ENCODE results near the gene SLX4.

The SLX4 gene

DNA sequence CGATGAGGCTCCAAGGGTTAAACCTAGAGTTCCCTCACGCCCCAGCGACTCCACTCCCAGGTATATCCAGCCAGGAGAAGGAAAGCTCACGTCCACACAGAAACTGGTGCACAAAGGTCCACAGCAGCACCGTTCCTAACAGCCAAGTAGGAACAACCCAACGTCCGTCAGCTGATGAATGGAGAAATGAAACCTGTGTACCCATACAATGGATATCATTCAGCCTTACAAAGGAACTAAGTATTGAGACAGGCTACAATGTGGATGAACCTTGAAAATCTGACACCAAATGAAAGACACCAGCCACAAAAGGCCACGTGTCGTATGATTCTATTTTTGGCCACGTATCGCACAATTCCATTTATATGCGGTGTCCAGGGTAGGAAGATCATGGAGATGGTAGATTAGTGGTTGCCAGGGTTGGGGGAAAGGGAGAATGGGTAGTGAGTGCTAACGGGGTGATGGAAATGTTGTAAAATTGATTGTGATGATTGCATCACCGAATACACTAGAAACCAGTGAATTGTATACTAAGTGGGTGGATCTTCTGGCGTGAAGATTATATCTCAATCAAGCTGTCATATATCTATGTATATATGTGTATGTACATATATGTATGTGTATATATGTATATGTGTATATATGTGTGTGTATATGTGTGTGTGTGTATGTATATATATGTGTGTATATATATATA is 64.3 kb downstream of the SLX4 start:
- no peak for DNase-seq

DNA sequence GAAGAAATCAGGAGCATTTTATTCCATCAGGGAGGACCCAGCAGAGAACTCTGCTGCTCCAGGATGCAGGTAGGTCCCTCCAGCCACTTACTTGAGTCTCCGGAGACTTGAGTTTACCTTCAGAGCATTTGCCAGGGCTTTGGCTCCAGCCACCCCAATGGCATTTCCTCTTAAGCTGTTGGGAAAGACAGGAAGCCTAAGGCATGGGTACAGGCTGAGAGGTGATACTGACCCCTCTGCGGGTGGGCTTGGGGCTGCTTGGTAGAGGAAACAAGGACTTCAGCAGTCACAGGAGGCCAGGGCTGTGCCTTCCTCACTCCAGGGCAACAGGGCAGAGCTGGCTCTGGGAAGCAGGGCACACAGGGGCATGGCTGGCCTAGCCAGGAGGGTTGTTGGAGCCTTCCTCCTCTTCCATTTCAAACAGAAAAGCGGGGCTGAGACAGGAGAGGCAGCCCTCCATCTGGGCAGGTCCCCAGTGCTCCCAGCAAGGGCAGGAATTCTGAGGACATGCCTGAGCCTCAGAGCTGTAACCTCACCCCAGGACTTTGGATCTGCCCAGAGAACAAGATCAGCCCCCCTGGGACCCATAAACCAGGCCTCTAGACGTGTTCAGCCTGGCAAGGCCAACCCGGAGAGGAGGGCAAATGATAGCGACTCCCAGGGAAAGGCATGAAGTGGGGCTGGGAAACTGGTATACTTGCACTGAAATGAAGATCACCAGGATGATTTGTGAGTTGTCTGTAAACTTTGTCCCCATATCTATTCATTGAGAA is 68.6 kb downstream of the SLX4 start:
- no peak for DNase-seq

DNA sequence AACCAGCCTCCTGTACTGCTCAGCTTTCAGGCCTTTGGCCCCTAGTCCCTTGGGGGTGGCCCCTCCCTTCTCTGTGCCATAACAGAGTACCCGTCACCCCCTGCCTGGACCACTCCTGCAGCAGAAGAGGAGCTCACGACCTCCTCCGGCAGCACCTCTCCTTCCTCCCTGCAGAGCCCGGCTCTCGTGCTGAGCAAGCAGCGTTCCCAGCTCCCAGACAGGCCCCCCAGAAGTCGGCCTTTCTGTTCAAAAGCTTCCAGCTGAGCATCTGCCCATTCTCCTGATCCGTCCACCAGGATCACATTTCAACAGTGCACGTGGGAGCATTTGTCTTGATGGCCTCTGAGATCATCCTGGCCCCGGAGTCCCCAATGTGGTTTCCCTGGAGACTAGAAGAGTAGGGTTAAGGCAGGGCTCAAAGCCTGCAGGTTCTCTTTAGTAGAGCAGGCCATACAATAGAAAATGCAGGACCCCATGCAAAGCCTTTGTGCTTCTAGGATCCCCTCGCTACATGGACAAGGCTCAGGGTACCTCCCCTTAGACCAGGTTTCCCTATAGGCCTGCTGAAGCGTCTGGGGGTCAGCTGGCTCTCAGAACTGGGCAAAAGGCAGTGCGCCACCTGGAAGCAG is 69.8 kb downstream of the SLX4 start:
- no peak for DNase-seq

DNA sequence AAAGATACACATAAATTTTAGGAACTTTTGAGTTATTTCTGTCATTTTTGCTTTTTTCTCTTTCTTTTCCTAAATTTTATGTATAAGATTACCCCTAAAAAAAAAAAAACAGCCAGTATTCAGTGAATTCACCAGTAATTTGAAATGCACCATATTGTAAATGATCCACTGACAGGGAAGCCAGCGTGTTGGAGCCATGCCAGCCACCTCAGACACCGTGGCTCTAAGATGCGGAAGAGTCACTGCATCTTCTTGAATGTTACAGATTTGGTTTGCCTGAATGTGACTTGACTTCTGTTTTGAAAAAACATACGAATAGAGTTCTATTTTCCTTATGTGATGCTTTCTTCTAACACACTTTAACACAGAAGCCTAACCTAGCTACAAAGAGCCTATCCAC is 73.2 kb downstream of the SLX4 start:
- DNase-seq, result no peak

DNA sequence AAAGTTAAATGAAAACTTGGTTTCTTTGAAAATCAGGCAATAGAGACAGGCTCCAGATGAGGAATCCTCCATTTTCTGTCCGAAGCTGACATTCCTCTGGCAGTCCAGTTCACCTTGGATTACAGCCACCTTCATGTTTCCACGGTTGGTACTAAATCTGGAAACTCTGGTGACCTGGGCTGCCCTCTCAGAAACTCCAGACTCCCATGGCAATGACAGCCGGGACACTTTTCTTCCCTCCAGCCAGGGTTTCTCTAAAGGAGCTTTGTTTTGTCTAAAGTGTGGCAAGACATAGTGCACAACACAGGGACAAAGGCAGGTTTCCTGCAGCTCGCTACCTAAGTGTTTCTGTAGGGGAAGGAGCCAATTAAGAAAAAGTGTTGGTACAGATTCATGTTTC is 74.6 kb downstream of the SLX4 start:
- no peak for DNase-seq

DNA sequence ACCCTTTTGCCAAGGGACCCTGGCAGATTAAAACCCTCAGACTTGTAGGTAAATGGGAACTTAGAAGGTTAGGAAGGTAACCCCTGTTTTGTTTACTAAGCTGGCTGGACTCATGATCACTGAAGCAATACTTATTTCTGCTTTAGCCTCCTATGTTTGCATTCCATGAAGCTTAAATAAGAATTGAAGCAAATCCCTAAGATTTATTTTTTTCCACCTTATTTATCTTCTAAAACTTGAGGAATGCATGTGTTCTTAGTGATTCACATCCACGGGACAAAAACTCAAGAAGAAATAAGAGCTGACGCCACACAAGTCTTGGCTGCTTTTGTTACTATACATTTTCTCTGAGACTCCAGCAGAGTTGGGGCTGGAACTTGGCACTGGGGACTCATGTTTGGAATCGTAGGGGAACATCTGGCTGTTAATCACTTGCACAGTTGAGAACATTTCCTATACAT is 75.1 kb downstream of the SLX4 start:
- DNase-seq, result no peak

DNA sequence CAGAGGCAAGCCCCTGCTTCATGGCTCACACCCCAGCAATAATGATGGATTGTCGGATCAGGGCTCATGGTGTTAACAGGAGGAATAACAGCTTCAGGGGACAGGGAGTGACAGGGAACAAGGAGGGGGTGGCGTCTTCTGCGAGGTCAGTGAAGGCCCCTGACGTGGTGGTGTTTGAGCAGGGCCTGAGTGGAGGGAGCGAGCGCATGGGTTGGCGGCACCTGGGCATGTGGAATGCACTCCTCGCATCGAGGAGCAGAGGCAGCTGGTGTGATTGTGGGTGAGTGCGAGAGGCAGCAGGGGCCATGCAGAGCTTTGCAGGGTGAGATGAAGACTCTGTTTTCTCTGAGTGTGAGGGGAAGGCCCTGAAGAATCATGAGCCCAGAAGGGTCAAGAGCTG is 77.3 kb downstream of the SLX4 start:
- DNase-seq, result no peak

DNA sequence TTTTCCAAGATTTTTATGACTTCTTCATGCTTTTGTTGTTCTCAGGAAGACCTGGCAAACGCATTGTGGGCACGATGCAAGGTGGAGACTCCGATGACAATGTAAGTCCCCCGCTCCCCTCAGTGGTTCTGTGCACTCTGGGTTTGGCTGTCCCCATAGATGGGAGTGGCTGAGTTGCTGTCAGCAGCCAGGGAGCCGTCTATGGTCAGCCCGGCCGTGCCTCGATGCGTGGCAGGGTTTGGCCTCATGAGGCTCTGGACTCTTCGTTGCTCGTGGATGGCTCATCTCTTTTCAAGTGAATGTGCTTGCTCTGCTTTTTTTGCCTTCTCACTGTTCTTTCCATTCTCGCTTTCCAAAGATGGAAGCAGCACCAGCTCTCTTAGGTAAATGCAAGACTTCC is 78.7 kb downstream of the SLX4 start:
- no peak for DNase-seq

Data from stimulated activated CD8-positive, alpha-beta memory T cell treated with anti-CD3 and anti-CD28 coated beads, Interleukin-4, amount 100 ng/mL, for 48 hours (primary cell).